HG03196 (cell line): ENCODE measurements around the gene ATP10B.
"Not testable (repeated sequence)": the region's sequence is repeated elsewhere in the genome, so short reads cannot be mapped to it uniquely, and the experiment has no call there.

Source experiments
- ATAC-seq: cut with Tn5 transposase; IDR thresholded peaks from one replicate; pipeline ENCODE4 v1.9.1; 2021; ENCODE audit not compliant: unreplicated experiment

ATP10B gene

GRCh38 chr5:160767062-160767461, 84.9 kb downstream of the ATP10B start:
- no peak for ATAC-seq

- ATAC-seq, result no peak
These were observed 92.0 kb downstream of the ATP10B start for GRCh38 chr5:160760008-160760407.

DNA sequence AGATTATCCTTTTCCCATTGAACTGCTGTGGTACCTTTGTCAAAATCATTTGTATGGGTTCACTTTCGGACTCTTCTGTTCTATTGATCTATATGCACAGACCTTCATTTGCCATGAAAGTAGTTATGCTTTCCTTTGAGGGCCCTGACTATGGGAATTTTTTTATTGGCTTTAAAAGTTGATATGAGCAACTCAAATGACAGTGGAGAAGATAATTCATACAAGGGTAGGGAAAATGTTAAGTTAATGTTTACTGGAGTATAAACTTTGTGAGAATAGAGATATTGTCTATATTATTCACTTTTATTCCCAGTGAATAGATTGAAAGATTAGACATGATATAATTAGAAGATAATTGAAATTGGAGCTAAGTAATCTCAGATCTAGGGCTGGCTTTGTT, 94.8 kb downstream of the ATP10B start:
- no peak for ATAC-seq

DNA sequence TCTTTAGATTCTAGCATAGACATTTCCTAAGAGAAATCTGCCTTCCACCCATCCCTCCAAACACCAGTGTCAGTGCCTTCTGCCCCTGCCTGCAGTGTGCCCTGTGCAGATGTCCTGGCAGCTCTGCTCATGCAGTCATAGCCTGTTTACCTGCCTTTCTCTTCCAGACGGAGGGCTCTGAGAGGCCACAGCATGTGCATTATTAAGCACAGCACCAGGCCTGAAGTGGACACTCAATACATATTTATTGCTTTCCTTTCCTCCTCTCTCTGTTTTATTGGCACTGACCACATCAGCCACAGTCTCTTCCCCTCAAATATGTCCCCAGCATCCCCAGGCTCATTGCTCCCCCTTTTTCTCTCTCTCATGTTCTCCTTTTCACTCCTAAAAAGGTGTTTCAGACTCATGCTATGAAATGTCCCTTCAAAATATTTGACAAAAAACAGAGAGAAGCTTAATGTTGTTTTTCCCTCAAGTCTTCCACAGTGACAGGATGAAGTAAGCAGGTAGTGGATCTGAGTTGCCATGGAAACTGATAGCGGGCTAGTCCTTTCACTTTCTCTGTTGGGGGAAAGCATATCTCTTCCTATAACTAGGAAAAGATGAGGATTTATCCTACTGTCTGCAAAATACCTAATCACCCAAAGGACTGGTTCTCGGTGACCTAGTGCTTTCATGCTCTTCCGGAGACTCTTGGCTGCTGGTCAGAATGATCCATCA, 100.9 kb downstream of the ATP10B start:
- no peak for ATAC-seq

DNA sequence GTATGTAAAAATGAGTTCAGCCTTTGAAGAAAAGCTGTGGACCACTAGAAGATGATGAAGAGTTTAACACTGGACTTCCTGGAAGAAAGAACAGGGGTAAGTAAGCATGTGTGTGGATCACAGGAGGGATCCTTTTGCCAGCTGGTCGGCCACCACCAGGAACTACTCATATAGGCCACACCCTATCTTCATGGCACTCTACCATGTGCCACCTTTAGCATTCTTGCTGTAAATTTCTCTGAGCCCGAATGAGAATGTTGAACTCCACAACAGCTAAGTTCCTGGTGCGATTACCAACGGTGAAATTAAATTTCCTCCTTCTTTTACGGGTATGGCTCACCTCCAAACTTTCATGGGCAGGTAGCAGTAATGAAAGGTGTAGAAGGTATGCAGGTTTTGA, 102.3 kb downstream of the ATP10B start:
- ATAC-seq, result no peak

- no peak for ATAC-seq
These were observed 103.0 kb downstream of the ATP10B start for GRCh38 chr5:160749026-160749425.

GRCh38 chr5:160747987-160748386, 104.0 kb downstream of the ATP10B start:
- ATAC-seq, result no peak

DNA sequence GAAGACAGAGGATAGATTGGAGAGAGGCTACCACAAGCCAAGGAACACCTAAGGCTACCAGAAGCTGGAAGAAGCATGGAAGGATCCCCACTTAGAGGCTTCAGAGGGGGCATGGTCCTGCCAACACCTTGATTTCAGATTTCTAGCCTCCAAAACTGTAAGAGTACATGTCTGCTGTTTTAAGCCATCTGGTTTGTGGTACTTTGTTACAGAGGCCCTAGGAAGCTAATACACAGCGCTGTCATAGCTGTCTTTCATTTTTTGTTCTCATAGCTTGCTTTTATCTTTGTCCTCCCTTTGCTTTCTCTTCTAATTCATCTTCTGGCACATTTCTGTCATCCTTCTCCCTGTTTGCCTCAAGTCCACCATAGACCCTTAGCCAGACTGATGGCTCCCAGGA, 104.5 kb downstream of the ATP10B start:
- no peak for ATAC-seq

DNA sequence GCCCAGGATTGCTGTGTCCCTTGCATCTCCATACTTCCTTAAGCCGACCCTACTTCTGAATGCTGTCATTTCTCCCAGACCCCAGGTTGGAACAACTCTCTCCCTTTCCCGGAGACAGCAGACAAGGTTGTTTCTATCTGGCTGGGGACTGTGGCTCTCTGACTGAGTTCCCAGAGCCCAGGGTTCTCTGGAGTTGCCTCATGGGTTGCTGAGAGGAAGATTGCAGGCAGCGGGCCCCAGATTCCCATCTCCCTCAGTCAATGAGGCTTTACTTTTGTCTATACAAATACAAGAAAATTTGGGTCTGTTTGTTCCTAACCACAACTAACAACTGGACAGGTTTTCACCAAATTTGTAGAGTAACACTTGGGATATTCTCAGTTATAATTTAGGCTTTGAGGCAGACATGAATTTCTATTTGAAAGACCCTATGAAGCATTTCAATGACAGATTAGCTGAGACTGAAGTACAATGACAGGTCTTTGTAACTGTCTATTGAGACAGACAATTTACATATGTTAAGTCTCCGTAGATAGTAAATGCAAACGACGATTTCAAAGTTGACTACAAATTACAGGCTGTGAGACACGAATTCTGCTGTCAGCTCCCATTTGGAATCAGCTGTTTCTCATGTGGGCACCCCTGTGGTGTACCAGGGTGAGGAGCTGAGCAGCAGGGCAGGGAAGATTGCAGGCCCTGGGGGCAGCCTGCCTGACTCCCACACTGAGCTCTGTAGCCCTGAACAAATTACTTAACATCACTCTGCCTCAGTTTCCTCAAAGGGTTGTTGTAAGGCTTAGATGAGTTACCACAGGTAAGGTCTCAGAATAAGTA, 107.5 kb downstream of the ATP10B start:
- no peak for ATAC-seq

DNA sequence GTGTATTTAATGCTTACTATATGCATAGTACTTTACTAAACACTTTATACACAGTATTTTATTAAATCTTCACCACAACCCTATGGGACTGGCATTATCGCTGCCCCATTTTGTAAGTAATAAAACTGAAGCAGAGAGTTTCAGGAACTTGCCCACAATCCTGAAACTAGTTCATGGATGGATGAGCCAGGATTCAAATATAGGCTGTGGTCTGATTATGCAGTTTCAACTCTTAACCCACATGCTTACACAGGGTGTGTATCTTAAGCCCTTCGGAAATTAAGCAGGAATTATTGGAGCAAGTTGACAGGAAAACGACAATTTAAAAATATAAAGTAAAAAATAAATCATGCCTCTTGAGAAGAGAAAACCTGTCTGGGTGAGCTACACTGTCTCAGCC, 109.0 kb downstream of the ATP10B start:
- peak; percentile 51 for ATAC-seq

- ATAC-seq, result no peak
These were observed 109.6 kb downstream of the ATP10B start for GRCh38 chr5:160742446-160742845.

- ATAC-seq, result no peak
These were observed 124.6 kb downstream of the ATP10B start for GRCh38 chr5:160727296-160727997.

DNA sequence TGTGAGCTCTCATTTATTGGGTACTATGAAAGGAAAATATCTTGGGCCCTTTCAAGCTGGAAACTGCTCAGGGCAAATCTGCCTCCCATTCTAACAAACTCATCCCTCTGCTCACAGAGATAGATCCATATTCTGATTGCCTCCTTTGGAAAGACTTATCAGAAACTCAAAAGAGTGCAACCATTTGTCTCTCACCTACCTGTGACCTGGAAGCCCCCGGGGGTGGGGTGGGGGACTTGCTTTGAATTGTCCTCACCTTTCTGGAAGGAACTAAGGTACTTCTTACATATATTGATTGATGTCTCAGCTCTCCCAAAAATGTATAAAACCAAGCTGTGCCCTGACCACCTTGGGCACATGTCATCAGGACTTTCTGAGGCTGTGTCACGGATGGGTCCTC, 125.3 kb downstream of the ATP10B start:
- ATAC-seq, result no peak

DNA sequence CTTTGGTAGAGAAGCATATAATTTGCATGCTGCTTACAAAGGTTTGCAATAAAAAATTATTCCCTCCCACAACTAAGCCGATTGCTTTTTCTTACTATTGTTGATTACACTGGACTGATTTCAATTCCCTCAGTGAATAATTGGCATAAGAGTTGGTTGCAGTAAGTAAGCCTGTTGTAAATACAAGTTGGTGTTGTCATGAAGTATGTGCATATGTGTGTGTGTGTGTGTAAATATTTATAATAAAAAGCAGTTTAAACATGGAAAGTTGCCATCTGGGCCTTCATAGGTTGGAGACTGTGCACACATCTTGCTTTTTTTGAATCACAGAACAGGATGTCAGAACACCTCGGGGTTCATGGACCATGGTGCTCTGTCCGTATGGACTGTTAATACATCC, 131.2 kb downstream of the ATP10B start:
- no peak for ATAC-seq

GRCh38 chr5:160715508-160715907, 136.5 kb downstream of the ATP10B start:
- not testable (repeated sequence) for ATAC-seq

DNA sequence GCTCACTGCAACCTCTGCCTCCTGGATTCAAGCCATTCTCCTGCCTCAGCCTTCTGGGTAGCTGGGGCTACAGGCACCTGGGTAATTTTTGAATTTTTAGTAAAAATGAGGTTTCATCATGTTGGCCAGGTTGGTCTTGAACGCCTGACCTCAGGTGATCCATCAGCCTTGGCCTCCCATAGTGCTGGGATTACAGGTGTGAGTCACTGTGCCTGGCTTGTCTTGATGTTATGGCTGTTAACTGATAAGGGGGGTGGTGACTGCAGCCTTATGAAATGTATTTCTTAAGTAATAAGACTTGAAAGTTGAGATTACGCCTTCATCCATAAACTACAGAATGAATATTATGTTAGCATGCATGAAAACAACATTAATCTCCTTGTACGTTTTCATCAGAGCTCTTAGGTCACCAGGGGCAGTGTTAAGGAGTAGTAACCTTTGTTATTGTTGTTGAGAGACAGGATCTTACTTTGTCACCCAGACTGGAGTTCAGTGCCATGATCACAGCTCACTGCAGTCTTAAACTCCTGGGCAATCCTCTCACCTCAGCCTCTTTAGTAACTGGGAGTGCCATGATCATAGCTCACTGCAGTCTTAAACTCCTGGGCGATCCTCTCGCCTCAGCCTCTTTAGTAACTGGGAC, 148.3 kb downstream of the ATP10B start:
- ATAC-seq, result no peak

DNA sequence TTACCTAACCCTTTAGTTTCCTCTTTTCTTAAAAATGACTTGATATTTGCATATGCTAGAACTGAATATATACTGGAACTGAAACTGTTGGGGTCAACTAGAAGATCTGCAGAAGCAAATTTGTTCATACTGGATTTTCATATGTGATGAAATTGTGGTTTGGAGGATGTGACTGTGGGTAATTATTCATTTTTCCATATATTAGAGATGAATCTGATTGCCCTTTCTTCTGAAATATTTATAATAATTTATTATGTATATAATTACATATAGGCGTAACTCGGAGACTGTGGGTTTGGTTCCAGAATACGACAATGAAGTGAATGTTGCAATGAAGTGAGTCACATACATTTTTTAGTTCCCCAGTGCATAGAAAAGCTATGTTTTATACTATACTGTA, 149.1 kb downstream of the ATP10B start:
- ATAC-seq, result peak; percentile 70

- ATAC-seq, result no peak
These were observed 149.7 kb downstream of the ATP10B start for GRCh38 chr5:160702311-160702803.

DNA sequence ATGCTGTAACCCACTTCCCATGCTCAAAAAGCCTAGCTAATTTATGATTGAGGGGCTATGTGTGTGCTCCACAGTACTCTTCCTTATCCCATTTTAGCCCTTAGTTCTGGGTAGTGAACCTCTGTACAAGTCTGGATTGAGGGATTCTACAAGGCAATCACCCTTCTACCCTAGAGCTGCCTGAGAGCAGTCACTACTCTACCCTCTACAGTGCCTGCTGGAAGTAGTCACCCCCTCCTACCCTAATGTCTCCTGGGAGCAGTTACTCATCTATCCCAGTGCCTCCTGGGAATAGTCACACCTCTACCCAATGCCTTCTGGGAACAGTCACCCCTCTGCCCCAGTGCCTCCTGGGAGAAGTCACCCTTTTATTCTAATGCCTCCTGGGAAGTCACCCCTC, 150.6 kb downstream of the ATP10B start:
- no peak for ATAC-seq

GRCh38 chr5:160699301-160699700, 152.7 kb downstream of the ATP10B start:
- ATAC-seq, result no peak

- no peak for ATAC-seq
These were observed 154.7 kb downstream of the ATP10B start for GRCh38 chr5:160697281-160697680.
